K562 (cell line): ENCODE measurements around the gene ERCC1. TPM values are rescaled to one million over a fixed set of nuclear protein-coding genes. Genes with fewer than 3 reads are reported as not detected.

Experiments
- CBFA2T3 ChIP-seq: fragments of 450-650 bp; IDR thresholded peaks from 2 replicates; pipeline ENCODE4 v1.6.1; 2017
- CSDE1 ChIP-seq, 2 experiments: fragments of 450-650 bp; IDR thresholded peaks; 2 replicates each; pipeline ENCODE4 v1.6.1; 2016; ENCODE audit warnings: mild to moderate bottlenecking in 1 of 2
- GATAD2A ChIP-seq: fragments of 450-650 bp; IDR thresholded peaks from 2 replicates; pipeline ENCODE4 v1.6.1; 2017
- HBP1 ChIP-seq: fragments of 450-650 bp; formaldehyde crosslinking; IDR thresholded peaks from 2 replicates; pipeline ENCODE4 v1.4.0; 2022; ENCODE audit warnings: missing genetic modification characterization
- HES1 ChIP-seq: fragments of 450-650 bp; IDR thresholded peaks from 2 replicates; pipeline ENCODE4 v1.6.1; 2016; ENCODE audit warnings: low read depth, mild to moderate bottlenecking, moderate library complexity
- ILK ChIP-seq: fragments of 450-650 bp; IDR thresholded peaks from 2 replicates; pipeline ENCODE4 v1.6.1; 2016; ENCODE audit warnings: missing genetic modification characterization, low read depth, mild to moderate bottlenecking, missing compliant biosample characterization, moderate library complexity, borderline replicate concordance
- KLF13 ChIP-seq: fragments of 450-650 bp; IDR thresholded peaks from 2 replicates; pipeline ENCODE4 v1.6.1; 2016; ENCODE audit warnings: missing genetic modification characterization, low read depth, mild to moderate bottlenecking, missing compliant biosample characterization, moderate library complexity, borderline replicate concordance
- NFRKB ChIP-seq: fragments of 450-650 bp; IDR thresholded peaks from 2 replicates; pipeline ENCODE4 v1.6.1; 2016; ENCODE audit warnings: low read depth
- RCOR1 ChIP-seq, 2 experiments: IDR thresholded peaks; 2 replicates each; pipeline ENCODE4 v1.6.1; 2012; ENCODE audit warnings: low read depth in 2 of 2, low read length in 2 of 2, borderline replicate concordance in 1 of 2, improper control_type of control experiment in 1 of 2
- SP2 ChIP-seq: IDR thresholded peaks from 2 replicates; pipeline ENCODE4 v1.6.1; 2011; ENCODE audit warnings: mild to moderate bottlenecking, low read depth, low read length, moderate library complexity; ENCODE audit not compliant: poor library complexity, severe bottlenecking; ENCODE audit errors: extremely low read depth
- TAF9B ChIP-seq: fragments of 450-650 bp; IDR thresholded peaks from 2 replicates; pipeline ENCODE4 v1.6.1; 2018; ENCODE audit warnings: mild to moderate bottlenecking; ENCODE audit not compliant: partially characterized antibody
- TCFL5 ChIP-seq: fragments of 250-450 bp; sonication (Bioruptor Pico); conservative IDR thresholded peaks from 2 replicates; pipeline ENCODE4 v1.6.1; 2021; ENCODE audit warnings: mild to moderate bottlenecking, moderate library complexity, matching md5 sums
- YBX1 ChIP-seq: fragments of 450-650 bp; IDR thresholded peaks from 2 replicates; pipeline ENCODE4 v1.7.1; 2016; ENCODE audit warnings: mild to moderate bottlenecking
- ZFP30 ChIP-seq: fragments of 250-450 bp; sonication (Bioruptor Pico); IDR thresholded peaks from 2 replicates; pipeline ENCODE4 v1.8.0; 2022; ENCODE audit warnings: moderate library complexity, mild to moderate bottlenecking, inconsistent platforms, borderline replicate concordance
- ZNF316 ChIP-seq: fragments of 450-650 bp; IDR thresholded peaks from 2 replicates; pipeline ENCODE4 v1.6.1; 2016
- ZNF445 ChIP-seq: fragments of 250-450 bp; sonication (Bioruptor Pico); IDR thresholded peaks from 2 replicates; pipeline ENCODE4 v1.4.0; 2020; ENCODE audit warnings: low read depth, mild to moderate bottlenecking, moderate library complexity
- ZNF740 ChIP-seq, 3 experiments: fragments of 200-800 bp in 1 of 3; sonication (Bioruptor generic) in 1 of 3; sonication (generic) in 1 of 3; formaldehyde crosslinking in 1 of 3; IDR thresholded peaks; 2 replicates each; pipeline versions ENCODE4 v1.6.1 to v1.8.0; 2016 to 2022; ENCODE audit warnings: mild to moderate bottlenecking in 2 of 3, missing compliant biosample characterization in 2 of 3, missing genetic modification characterization in 2 of 3, missing genetic modification reagents in 1 of 3
- polyA plus RNA-seq, 8 experiments: library from polyadenylated mRNA; depleted of rRNA in 4 of 8; stranded (reverse) in 5 of 8; unstranded in 3 of 8; fragments of >200 nt; fragmentation: Nextera tagmentation in 2 of 8; fragmentation: Illumina TruSeq in 1 of 8; extraction: Ambion mirVana in 2 of 8; extraction: Trizol in 1 of 8; gene quantifications; 2 replicates each; pipeline versions ENCODE4 v1.2.1 to v1.2.3, GENCODE V29; 2011 to 2014; ENCODE audit warnings: inconsistent platforms in 1 of 8, missing spikeins in 1 of 8
- total RNA-seq, 7 experiments: library from RNA; depleted of rRNA in 6 of 7; stranded (reverse); fragments of >200 nt in 6 of 7; fragmentation: Illumina TruSeq in 2 of 7; extraction: Trizol in 2 of 7; gene quantifications; 2 replicates each; pipeline versions ENCODE4 v1.2.1 to v1.2.3, GENCODE V29; 2011 to 2021; ENCODE audit warnings: low replicate concordance in 1 of 7
- TF ChIP-seq, protein P1 (sequence below): fragments of 250-450 bp; sonication (Bioruptor Pico); IDR thresholded peaks from 2 replicates; pipeline ENCODE4 v1.8.0; 2022; ENCODE audit warnings: inconsistent platforms, mild to moderate bottlenecking, moderate library complexity, borderline replicate concordance
- TF ChIP-seq, protein P2 (sequence below): sonication (generic); IDR thresholded peaks from 2 replicates; pipeline ENCODE4 v1.6.1; 2016

Gene ERCC1
- total and polyA plus RNA-seq, 9 of the 15 experiments (the other 6 are each of a cell fraction or from before 2014, with no cell fraction given) = 9.3 to 92.6 (median 60.0) TPM

- TF ChIP-seq, protein P1, sequence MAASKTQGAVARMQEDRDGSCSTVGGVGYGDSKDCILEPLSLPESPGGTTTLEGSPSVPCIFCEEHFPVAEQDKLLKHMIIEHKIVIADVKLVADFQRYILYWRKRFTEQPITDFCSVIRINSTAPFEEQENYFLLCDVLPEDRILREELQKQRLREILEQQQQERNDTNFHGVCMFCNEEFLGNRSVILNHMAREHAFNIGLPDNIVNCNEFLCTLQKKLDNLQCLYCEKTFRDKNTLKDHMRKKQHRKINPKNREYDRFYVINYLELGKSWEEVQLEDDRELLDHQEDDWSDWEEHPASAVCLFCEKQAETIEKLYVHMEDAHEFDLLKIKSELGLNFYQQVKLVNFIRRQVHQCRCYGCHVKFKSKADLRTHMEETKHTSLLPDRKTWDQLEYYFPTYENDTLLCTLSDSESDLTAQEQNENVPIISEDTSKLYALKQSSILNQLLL (CRISPR knock-in tag) = no peak
- TF ChIP-seq RCOR1 (IDR thresholded peaks at IDR 0.05; ENCODE audit: borderline replicate concordance in 1 of 2, low read depth in 2 of 2, low read length in 2 of 2) (no peak), TAF9B (no peak), ZNF445 (CRISPR knock-in tag) (no peak), ZNF316 (no peak), NFRKB (peak; percentile 26; the same call in 1 of the 2 replicates), YBX1 (no peak), SP2 (no peak), HBP1 (CRISPR knock-in tag) (no peak), ILK (no peak), TCFL5 (CRISPR knock-in tag) (no peak), ZFP30 (CRISPR knock-in tag) (no peak), CBFA2T3 (peak; percentile 41; the same call in 1 of the 2 replicates), KLF13 (no peak), CSDE1 (IDR thresholded peaks at IDR 0.05) (no peak), GATAD2A (no peak), ZNF740 (CRISPR knock-in tag; IDR thresholded peaks at IDR 0.05) (no peak), ZNF740 (tag; IDR thresholded peaks at IDR 0.05) (no peak), HES1 (no peak)
- TF ChIP-seq, protein P2, sequence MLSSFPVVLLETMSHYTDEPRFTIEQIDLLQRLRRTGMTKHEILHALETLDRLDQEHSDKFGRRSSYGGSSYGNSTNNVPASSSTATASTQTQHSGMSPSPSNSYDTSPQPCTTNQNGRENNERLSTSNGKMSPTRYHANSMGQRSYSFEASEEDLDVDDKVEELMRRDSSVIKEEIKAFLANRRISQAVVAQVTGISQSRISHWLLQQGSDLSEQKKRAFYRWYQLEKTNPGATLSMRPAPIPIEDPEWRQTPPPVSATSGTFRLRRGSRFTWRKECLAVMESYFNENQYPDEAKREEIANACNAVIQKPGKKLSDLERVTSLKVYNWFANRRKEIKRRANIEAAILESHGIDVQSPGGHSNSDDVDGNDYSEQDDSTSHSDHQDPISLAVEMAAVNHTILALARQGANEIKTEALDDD = 0 out of 2 replicates have a peak, but pooled peaks have one; percentile 12
These were observed 17.3 kb upstream of the ERCC1 start (continued) for GRCh38 chr19:45440873-45441654.
